Activated B cell treated with CpG ODN at 0.5 μM for 24 hours (primary cell): ENCODE data around the gene AGBL4. TPM values are rescaled to one million over a fixed set of nuclear protein-coding genes. Genes with fewer than 3 reads are reported as not detected.

Experiments
- ATAC-seq: fragments of 200-7000 bp; cut with Tn5 transposase; one replicate; pipeline ENCODE4 v1.10.0; 2021; ENCODE audit warnings: low read depth, mild to moderate bottlenecking, moderate library complexity
- CTCF ChIA-PET: fragments of 350-600 bp; sonication (Branson Sonifier 250); formaldehyde crosslinking; loops from one replicate; lab custom pipeline; 2021; ENCODE audit warnings: antibody characterized with exemption; lab: Charles Lee
- POLR2A ChIA-PET: fragments of 350-600 bp; sonication (Branson Sonifier 250); formaldehyde crosslinking; loops from one replicate; lab custom pipeline; 2021; ENCODE audit warnings: antibody characterized with exemption; lab: Charles Lee
- DNase-seq: peaks from one replicate; pipeline ENCODE4 v3.0.0; 2022
- H3K27ac Mint-ChIP-seq: one replicate; pipeline ENCODE4 v1.8.0; 2020; ENCODE audit warnings: mixed read lengths
- H3K27me3 Mint-ChIP-seq: one replicate; pipeline ENCODE4 v1.8.0; 2021; ENCODE audit warnings: mixed read lengths
- H3K36me3 Mint-ChIP-seq: one replicate; pipeline ENCODE4 v1.8.0; 2021; ENCODE audit warnings: low read depth, mixed read lengths
- H3K4me1 Mint-ChIP-seq: one replicate; pipeline ENCODE4 v1.8.0; 2021; ENCODE audit warnings: mixed read lengths
- H3K4me3 Mint-ChIP-seq: one replicate; pipeline ENCODE4 v1.8.0; 2020; ENCODE audit warnings: mild to moderate bottlenecking, mixed read lengths
- H3K9me3 Mint-ChIP-seq: one replicate; pipeline ENCODE4 v1.8.0; 2020; ENCODE audit warnings: mixed read lengths
- intact Hi-C: fragments of 100-400 bp; cut with micrococcal nuclease; formaldehyde crosslinking; loops from one replicate; pipeline ENCODE4 v1.15.1; 2024
- total RNA-seq: library from RNA; stranded (reverse); gene quantifications from 2 replicates; pipeline ENCODE4 v1.2.3, GENCODE V29; 2022
- TF ChIP-seq, protein P1 (sequence below): fragments of 200-600 bp; IDR thresholded peaks from one replicate; pipeline ENCODE4 v1.8.0; 2022; ENCODE audit warnings: antibody characterized with exemption, mild to moderate bottlenecking

Gene AGBL4
- total RNA-seq, 1 donor from 2014 or later, result 0.24 TPM

DNA sequence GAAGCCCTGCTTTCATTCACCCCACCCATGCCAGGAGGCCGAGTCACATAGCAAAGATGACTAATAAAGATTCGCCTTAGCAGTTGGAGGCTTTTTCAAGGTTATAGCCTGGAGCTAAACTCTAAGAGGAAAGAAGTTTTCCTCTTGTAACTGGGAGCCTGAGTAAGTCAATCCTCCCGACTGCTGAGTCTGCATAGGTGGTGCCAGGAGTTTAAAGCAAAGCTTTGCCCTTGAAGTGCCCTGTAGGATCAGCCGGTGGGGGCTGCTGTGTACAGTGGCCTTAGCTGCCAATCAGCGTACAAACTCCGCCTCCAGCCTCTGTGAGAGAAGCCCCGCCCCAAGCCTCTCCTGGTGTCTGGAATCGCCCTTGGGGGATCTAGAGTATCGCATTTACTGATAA is 1404.2 kb downstream of the AGBL4 start:
- DNase-seq (no peak), ATAC-seq (no peak)
- intact Hi-C loops, result no loop called here
- TF ChIP-seq, protein P1, sequence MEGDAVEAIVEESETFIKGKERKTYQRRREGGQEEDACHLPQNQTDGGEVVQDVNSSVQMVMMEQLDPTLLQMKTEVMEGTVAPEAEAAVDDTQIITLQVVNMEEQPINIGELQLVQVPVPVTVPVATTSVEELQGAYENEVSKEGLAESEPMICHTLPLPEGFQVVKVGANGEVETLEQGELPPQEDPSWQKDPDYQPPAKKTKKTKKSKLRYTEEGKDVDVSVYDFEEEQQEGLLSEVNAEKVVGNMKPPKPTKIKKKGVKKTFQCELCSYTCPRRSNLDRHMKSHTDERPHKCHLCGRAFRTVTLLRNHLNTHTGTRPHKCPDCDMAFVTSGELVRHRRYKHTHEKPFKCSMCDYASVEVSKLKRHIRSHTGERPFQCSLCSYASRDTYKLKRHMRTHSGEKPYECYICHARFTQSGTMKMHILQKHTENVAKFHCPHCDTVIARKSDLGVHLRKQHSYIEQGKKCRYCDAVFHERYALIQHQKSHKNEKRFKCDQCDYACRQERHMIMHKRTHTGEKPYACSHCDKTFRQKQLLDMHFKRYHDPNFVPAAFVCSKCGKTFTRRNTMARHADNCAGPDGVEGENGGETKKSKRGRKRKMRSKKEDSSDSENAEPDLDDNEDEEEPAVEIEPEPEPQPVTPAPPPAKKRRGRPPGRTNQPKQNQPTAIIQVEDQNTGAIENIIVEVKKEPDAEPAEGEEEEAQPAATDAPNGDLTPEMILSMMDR, result no peak
- ChIA-PET POLR2A (no interaction called here), CTCF (no interaction called here)
- H3K4me1 Mint-ChIP-seq, result no peaks in the 10 kb centered on the region
- H3K4me3 Mint-ChIP-seq, result no peak overlapping the region
- H3K27me3 Mint-ChIP-seq, result peaks cover 7% of the 10 kb centered on the region
- H3K27ac Mint-ChIP-seq, result no peak overlapping the region
- H3K36me3 Mint-ChIP-seq, result no peaks in the 10 kb centered on the region
- no peaks in the 10 kb centered on the region for H3K9me3 Mint-ChIP-seq

DNA sequence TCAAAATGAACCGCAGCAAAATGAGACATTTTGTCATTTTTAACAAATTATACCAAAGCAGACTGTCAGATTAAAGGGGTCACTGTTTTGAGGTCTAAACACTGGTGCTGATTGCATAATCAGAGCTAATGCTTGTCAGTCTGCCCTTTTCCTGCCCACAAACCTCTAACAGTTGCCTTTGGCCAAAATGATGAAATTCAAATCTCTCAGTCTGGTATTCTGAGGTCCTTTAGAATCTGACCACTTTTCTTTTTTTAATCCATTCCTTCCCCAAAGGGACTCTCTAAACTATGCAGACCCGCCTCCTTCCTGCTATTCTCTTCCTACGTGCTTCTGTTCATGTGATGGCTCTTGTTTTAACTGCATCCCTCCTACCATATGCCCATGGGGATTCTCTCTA is 1406.5 kb downstream of the AGBL4 start:
- intact Hi-C loops, result no loop called here
- ATAC-seq, result no peak

DNA sequence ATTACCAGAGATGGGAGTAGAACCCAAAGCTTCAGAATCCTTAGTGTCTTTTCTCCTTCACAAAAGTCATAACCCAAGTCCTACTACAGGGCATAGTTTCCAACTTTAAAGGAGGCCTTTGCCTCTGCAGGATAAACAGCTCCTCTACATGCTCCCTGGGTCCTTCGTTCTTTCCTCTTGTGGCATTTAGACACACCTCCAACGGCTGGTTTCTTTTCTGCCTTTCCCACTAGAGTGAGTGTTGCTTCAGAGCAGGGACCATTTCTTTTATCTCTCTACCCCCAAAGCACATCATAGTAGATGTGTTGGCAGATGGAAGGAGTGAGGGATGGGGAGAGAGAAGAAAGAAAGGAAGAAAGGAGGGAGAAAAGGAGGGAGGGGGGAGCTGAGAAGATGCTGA is 1407.0 kb downstream of the AGBL4 start:
- no peaks in the 10 kb centered on the region for H3K36me3 Mint-ChIP-seq
- no peak for DNase-seq
- CTCF ChIA-PET, result no interaction called here

More for the DNA sequence above, 1406.5 kb downstream of the AGBL4 start:
- no peak for DNase-seq
- POLR2A ChIA-PET, result no interaction called here
- Mint-ChIP-seq H3K36me3 (no peaks in the 10 kb centered on the region), H3K27me3 (peaks cover 7% of the 10 kb centered on the region), H3K27ac (no peak overlapping the region), H3K9me3 (no peaks in the 10 kb centered on the region), H3K4me3 (no peak overlapping the region), H3K4me1 (no peaks in the 10 kb centered on the region)
- CTCF ChIA-PET, result no interaction called here
- TF ChIP-seq, protein P1, result no peak

DNA sequence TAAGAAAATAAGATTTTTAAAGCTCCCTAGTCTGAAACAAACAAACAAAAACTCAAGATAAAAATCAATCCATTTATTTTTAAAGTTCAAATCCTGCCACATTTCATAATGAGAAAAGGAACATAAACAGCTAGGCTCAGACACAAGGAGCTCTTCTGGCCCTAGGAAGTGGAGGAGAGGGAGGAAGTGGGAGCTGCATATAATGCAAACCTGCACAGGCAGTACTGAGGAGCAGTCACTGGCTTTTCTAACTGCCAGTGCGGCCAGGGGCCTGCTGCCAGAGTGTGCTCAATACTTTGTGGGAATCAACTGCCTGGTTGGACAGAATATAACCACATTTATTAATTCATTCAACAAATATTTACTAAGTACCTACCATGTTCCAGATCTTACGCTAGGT is 1411.9 kb downstream of the AGBL4 start:
- intact Hi-C loops, result no loop called here

More for the DNA sequence above, 1407.0 kb downstream of the AGBL4 start:
- TF ChIP-seq, protein P1, result no peak
- no peak for ATAC-seq
- H3K9me3 Mint-ChIP-seq, result no peaks in the 10 kb centered on the region
- peaks cover 4% of the 10 kb centered on the region for H3K27me3 Mint-ChIP-seq
- H3K27ac Mint-ChIP-seq, result no peak overlapping the region
- no peaks in the 10 kb centered on the region for H3K4me1 Mint-ChIP-seq
- POLR2A ChIA-PET, result no interaction called here
- no peak overlapping the region for H3K4me3 Mint-ChIP-seq
- intact Hi-C loops, result no loop called here

DNA sequence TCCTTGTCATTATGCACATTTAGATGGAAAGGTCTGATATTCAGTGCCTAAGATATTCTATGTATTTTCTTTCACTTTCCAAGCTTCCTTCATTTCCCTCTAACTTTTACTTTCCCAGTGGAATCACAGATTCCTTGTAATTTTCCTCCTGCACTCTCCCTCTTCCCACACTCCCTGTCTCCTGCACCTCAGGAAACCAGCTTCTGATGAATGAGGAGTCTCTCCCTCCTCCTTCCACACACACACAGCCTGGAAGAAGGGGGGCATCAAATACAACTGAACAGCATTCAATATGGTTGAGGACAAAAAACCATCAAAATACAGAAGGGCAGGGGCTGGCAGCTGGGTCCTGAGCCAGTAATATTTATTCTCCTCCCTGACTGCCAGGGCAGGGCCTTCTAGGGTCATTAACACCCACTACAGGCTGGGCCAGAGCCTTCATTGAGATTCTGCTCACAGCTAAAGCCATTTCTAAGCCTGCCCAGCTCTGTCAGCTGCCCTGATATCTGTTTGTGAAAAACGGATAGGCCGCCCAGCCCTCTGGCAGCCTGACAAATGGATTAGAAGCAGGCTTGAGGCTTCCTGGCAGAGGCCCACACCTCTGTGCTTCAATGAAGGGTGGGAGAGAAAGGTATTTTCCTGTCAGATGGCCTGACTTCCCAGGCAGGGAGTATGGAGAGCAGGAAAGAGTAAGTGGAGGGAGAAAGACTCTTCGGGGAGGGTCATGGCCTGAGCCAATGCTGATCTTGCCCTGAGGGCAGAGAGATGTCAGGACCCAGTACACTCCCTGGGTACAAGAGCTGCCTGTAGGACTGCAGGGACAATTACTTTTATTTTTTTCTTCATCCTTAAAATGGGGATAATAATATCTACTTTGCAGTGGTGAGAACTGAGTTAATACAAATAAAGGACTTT is 1412.9 kb downstream of the AGBL4 start:
- TF ChIP-seq, protein P1, result no peak
- Mint-ChIP-seq H3K4me3 (no peak overlapping the region), H3K4me1 (no peaks in the 10 kb centered on the region), H3K9me3 (no peaks in the 10 kb centered on the region), H3K27me3 (no peaks in the 10 kb centered on the region), H3K36me3 (no peaks in the 10 kb centered on the region), H3K27ac (no peak overlapping the region)
- CTCF ChIA-PET, result no interaction called here
- intact Hi-C loops, result no loop called here
- POLR2A ChIA-PET, result no interaction called here
- no peak for DNase-seq
- no peak for ATAC-seq

More for the DNA sequence above, 1411.9 kb downstream of the AGBL4 start:
- no peaks in the 10 kb centered on the region for H3K9me3 Mint-ChIP-seq
- H3K27ac Mint-ChIP-seq, result no peak overlapping the region
- H3K27me3 Mint-ChIP-seq, result no peaks in the 10 kb centered on the region
- no peaks in the 10 kb centered on the region for H3K4me1 Mint-ChIP-seq
- DNase-seq (no peak), ATAC-seq (no peak)
- no peak overlapping the region for H3K4me3 Mint-ChIP-seq
- TF ChIP-seq, protein P1, result no peak
- POLR2A ChIA-PET, result no interaction called here
- CTCF ChIA-PET, result no interaction called here
- H3K36me3 Mint-ChIP-seq, result no peaks in the 10 kb centered on the region
